IMR-90 (cell line): ENCODE measurements around the gene TMBIM6. TPM values are rescaled to one million over a fixed set of nuclear protein-coding genes. Genes with fewer than 3 reads are reported as not detected.

Experiments
- ATAC-seq: fragments of 200-7000 bp; cut with Tn5 transposase; 2 replicates; pipeline ENCODE4 v1.9.1; 2020; ENCODE audit warnings: low read depth, mild to moderate bottlenecking, moderate library complexity
- BruUV-seq: library from RNA; stranded (reverse); fragments of 400-500 nt; replicated peaks from 2 replicates; lab custom pipeline; 2021; lab: Mats Ljungman, UMichigan
- CTCF ChIA-PET: fragments of 300-600 bp; formaldehyde crosslinking; extraction: SDS; loops from one replicate; lab custom pipeline; 2021; ENCODE audit warnings: antibody characterized with exemption; lab: Yijun Ruan, JAX
- POLR2A ChIA-PET: fragments of 300-600 bp; sonication (Branson Sonifier 250); formaldehyde crosslinking; loops from one replicate; lab custom pipeline; 2022; ENCODE audit warnings: antibody characterized with exemption; ENCODE audit not compliant: unreplicated experiment; lab: Charles Lee
- DNase-seq: peaks from one replicate; pipeline ENCODE4 v3.0.0; 2013
- H2AFZ ChIP-seq: replicated peaks from 2 replicates; pipeline ENCODE3; 2013; ENCODE audit warnings: low read length, mild to moderate bottlenecking; ENCODE audit not compliant: poor library complexity
- H2AK5ac ChIP-seq: 2 replicates; pipeline ENCODE4 v1.6.1; 2013; ENCODE audit warnings: low read depth, low read length, inconsistent platforms
- H2AK9ac ChIP-seq: replicated peaks from 2 replicates; pipeline ENCODE3; 2013; ENCODE audit warnings: mild to moderate bottlenecking, low read depth, low read length, moderate library complexity; ENCODE audit not compliant: poor library complexity
- H2BK120ac ChIP-seq: 2 replicates; pipeline ENCODE4 v1.6.1; 2013; ENCODE audit warnings: low read depth, low read length, inconsistent platforms
- H2BK15ac ChIP-seq: 3 replicates; pipeline ENCODE4 v1.6.1; 2013; ENCODE audit warnings: low read depth, low read length, inconsistent platforms
- H2BK20ac ChIP-seq: 2 replicates; pipeline ENCODE4 v1.6.1; 2013; ENCODE audit warnings: low read depth, mild to moderate bottlenecking, inconsistent platforms, low read length, moderate library complexity
- H2BK5ac ChIP-seq: 2 replicates; pipeline ENCODE4 v1.6.1; 2013; ENCODE audit warnings: mild to moderate bottlenecking, low read depth, low read length, inconsistent platforms; ENCODE audit not compliant: poor library complexity, severe bottlenecking
- H3K14ac ChIP-seq: replicated peaks from 2 replicates; pipeline ENCODE4 v1.6.1; 2013; ENCODE audit warnings: low read depth, low read length, inconsistent platforms
- H3K18ac ChIP-seq: 2 replicates; pipeline ENCODE4 v1.6.1; 2013; ENCODE audit warnings: low read depth, low read length, control low read depth
- H3K23ac ChIP-seq: 2 replicates; pipeline ENCODE4 v1.6.1; 2013; ENCODE audit warnings: low read depth, low read length, inconsistent platforms
- H3K27ac ChIP-seq: 2 replicates; pipeline ENCODE4 v1.5.1; 2013; ENCODE audit warnings: mild to moderate bottlenecking, control low read depth, low read length; ENCODE audit not compliant: insufficient read depth
- H3K27me3 ChIP-seq: 2 replicates; pipeline ENCODE4 v1.6.1; 2013; ENCODE audit warnings: low read length; ENCODE audit not compliant: control insufficient read depth, insufficient read depth
- H3K36me3 ChIP-seq: 2 replicates; pipeline ENCODE4 v1.6.1; 2013; ENCODE audit warnings: low read length, mixed read lengths; ENCODE audit not compliant: control insufficient read depth, insufficient read depth
- H3K4ac ChIP-seq: 2 replicates; pipeline ENCODE4 v1.6.1; 2013; ENCODE audit warnings: low read depth, low read length, inconsistent platforms
- H3K4me1 ChIP-seq: 2 replicates; pipeline ENCODE4 v1.6.1; 2013; ENCODE audit warnings: low read length, mixed read lengths; ENCODE audit not compliant: control insufficient read depth, insufficient read depth
- H3K4me2 ChIP-seq: 2 replicates; pipeline ENCODE4 v1.6.1; 2013; ENCODE audit warnings: low read depth, mild to moderate bottlenecking, control low read depth, low read length, moderate library complexity
- H3K4me3 ChIP-seq: 2 replicates; pipeline ENCODE4 v1.5.1; 2013; ENCODE audit warnings: low read depth, mild to moderate bottlenecking, control low read depth, low read length, moderate library complexity; ENCODE audit not compliant: insufficient read depth
- H3K56ac ChIP-seq: 2 replicates; pipeline ENCODE4 v1.6.1; 2013; ENCODE audit warnings: low read length, inconsistent platforms; ENCODE audit not compliant: insufficient read depth; ENCODE audit errors: extremely low read depth
- H3K79me1 ChIP-seq, 2 experiments: 2 replicates each; pipeline ENCODE4 v1.6.1; 2013; ENCODE audit warnings: low read length in 2 of 2, inconsistent platforms in 1 of 2, low read depth in 1 of 2
- H3K9ac ChIP-seq: 2 replicates; pipeline ENCODE4 v1.6.1; 2013; ENCODE audit warnings: low read depth, low read length, control low read depth
- H3K9me1 ChIP-seq: 2 replicates; pipeline ENCODE4 v1.6.1; 2013; ENCODE audit warnings: low read length, inconsistent platforms; ENCODE audit not compliant: insufficient read depth
- H3K9me3 ChIP-seq: 2 replicates; pipeline ENCODE4 v1.6.1; 2013; ENCODE audit warnings: low read length; ENCODE audit not compliant: control insufficient read depth, insufficient read depth
- H4K20me1 ChIP-seq: 2 replicates; pipeline ENCODE4 v1.6.1; 2013; ENCODE audit warnings: low read length, inconsistent platforms; ENCODE audit not compliant: insufficient read depth
- H4K5ac ChIP-seq: 2 replicates; pipeline ENCODE4 v1.6.1; 2013; ENCODE audit warnings: mild to moderate bottlenecking, low read depth, low read length, control low read depth
- H4K8ac ChIP-seq, 2 experiments: 2 replicates each; pipeline ENCODE4 v1.6.1; 2013; ENCODE audit warnings: low read depth in 2 of 2, low read length in 2 of 2, control low read depth in 1 of 2, inconsistent platforms in 1 of 2
- H4K91ac ChIP-seq: 2 replicates; pipeline ENCODE4 v1.6.1; 2013; ENCODE audit warnings: low read depth, low read length, inconsistent platforms; ENCODE audit not compliant: insufficient read depth
- BHLHE40 ChIP-seq: fragments of 150-350 bp; IDR thresholded peaks from 2 replicates; pipeline ENCODE4 v1.6.1; 2016; ENCODE audit warnings: mild to moderate bottlenecking, low read depth, low read length
- FOS ChIP-seq: fragments of 150-350 bp; IDR thresholded peaks from 2 replicates; pipeline ENCODE4 v1.6.1; 2016; ENCODE audit warnings: low read depth, low read length
- MAZ ChIP-seq: IDR thresholded peaks from 2 replicates; pipeline ENCODE4 v1.6.1; 2012; ENCODE audit warnings: low read depth, mild to moderate bottlenecking, low read length, improper control_type of control experiment, moderate library complexity, borderline replicate concordance
- MXI1 ChIP-seq: IDR thresholded peaks from 2 replicates; pipeline ENCODE4 v1.6.1; 2012; ENCODE audit warnings: low read depth, mild to moderate bottlenecking, low read length, moderate library complexity, borderline replicate concordance
- NFE2L2 ChIP-seq: fragments of 150-350 bp; IDR thresholded peaks from 2 replicates; pipeline ENCODE4 v1.6.1; 2016; ENCODE audit warnings: low read depth, mild to moderate bottlenecking, low read length
- RFX5 ChIP-seq: IDR thresholded peaks from 2 replicates; pipeline ENCODE4 v1.8.0; 2012; ENCODE audit warnings: low read depth, mild to moderate bottlenecking, low read length, moderate library complexity
- SMC3 ChIP-seq: fragments of 150-350 bp; IDR thresholded peaks from 2 replicates; pipeline ENCODE4 v1.6.1; 2016; ENCODE audit warnings: low read depth, mild to moderate bottlenecking, antibody characterized with exemption, low read length, moderate library complexity
- WGBS, 2 experiments: methylation state at CpG; one replicate each; pipeline versions ENCODE4 v1.1.5 to v1.1.7; 2013; ENCODE audit warnings: missing lambda C conversion rate in 2 of 2; ENCODE audit not compliant: insufficient read length in 1 of 2; ENCODE audit errors: extremely low coverage in 2 of 2; 5-methylcytosine and 5-hydroxymethylcytosine counted together
- dilution Hi-C: fragments of 300-500 bp; cut with HindIII; formaldehyde crosslinking; loops from one replicate; pipeline ENCODE4 v1.14.3; 2018; ENCODE audit warnings: low sequenced_read_pairs; ENCODE audit not compliant: unreplicated experiment
- in situ Hi-C: fragments of 300-500 bp; cut with MboI; formaldehyde crosslinking; loops from 3 replicates; pipeline ENCODE4 v1.14.3; 2019; ENCODE audit warnings: low sequenced_read_pairs, inconsistent platforms, mixed read lengths
- intact Hi-C: fragments of 100-400 bp; cut with micrococcal nuclease; formaldehyde crosslinking; loops from 2 replicates; pipeline ENCODE4 v1.10.0; 2022
- polyA plus RNA-seq, 3 experiments: library from polyadenylated mRNA; depleted of rRNA; stranded (reverse); fragments of >200 nt; gene quantifications; 2 replicates each; pipeline ENCODE4 v1.2.3, GENCODE V29; 2012; ENCODE audit warnings: low replicate concordance in 1 of 3
- total RNA-seq: library from RNA; depleted of rRNA; stranded (reverse); fragments of >200 nt; gene quantifications from 2 replicates; pipeline ENCODE4 v1.2.3, GENCODE V29; 2012
- TF ChIP-seq, protein P1 (sequence below): fragments of 150-350 bp; IDR thresholded peaks from 2 replicates; pipeline ENCODE4 v1.6.1; 2017; ENCODE audit warnings: mild to moderate bottlenecking, antibody characterized with exemption, low read length, low read depth
- TF ChIP-seq, protein P2 (sequence below): fragments of 150-350 bp; IDR thresholded peaks from 2 replicates; pipeline ENCODE4 v1.6.1; 2016; ENCODE audit warnings: low read depth, mild to moderate bottlenecking, low read length, moderate library complexity, borderline replicate concordance

Gene TMBIM6
- total and polyA plus RNA-seq, 2 of the 4 experiments (the other 2 are of a cell fraction), result 255 to 285 TPM

DNA sequence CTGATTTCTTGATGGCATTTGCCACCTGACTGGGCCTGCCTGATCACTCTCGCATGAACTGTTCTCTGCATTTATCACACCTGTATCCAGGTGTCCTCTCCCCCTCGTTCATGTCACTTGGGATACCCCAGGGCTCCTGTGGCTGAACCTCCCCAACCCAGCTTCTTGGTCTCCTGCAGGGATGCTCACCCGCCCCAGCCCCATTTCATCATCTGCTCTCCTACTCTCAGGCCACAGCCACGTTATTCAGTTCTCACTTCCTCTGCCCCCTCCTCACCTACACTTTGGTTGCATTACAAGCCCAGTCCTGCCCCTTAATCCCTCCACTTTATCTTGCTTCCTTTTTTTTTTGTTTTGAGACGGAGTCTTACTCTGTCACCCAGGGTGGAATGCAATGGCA is 35.5 kb downstream of the TMBIM6 start:
- ATAC-seq (no peak), DNase-seq (no peak)
- Histone ChIP-seq H3K9me3 (no peaks in the 10 kb centered on the region), H2BK15ac (no peak overlapping the region), H3K36me3 (no peaks in the 10 kb centered on the region), H3K9ac (no peak overlapping the region; the same call in 1 of the 2 replicates), H2AK5ac (0 out of 2 replicates have a peak overlapping the region, but pooled peaks have one; percentile 69), H3K27me3 (peaks cover 4% of the 10 kb centered on the region; the same call in 1 of the 2 replicates), H3K23ac (no peak overlapping the region), H3K27ac (no peak overlapping the region), H2BK5ac (no peak overlapping the region), H3K9me1 (no peaks in the 10 kb centered on the region), H3K56ac (no peak overlapping the region), H2BK20ac (no peak overlapping the region), H3K4me3 (no peak overlapping the region), H3K4ac (peak overlapping the region; percentile 56), H2AK9ac (peak overlapping the region; percentile 4), H3K18ac (no peak overlapping the region), H4K8ac (peak overlapping the region; percentile 13 to 89; a peak in 3 of 4 replicates), H2AFZ (no peak overlapping the region), H3K4me1 (no peaks in the 10 kb centered on the region), H4K5ac (peak overlapping the region; percentile 51; the same call in 1 of the 2 replicates), H3K79me1 (no peaks in the 10 kb centered on the region), H4K20me1 (no peaks in the 10 kb centered on the region), H3K4me2 (no peak overlapping the region), H4K91ac (peak overlapping the region; percentile 44; the same call in 1 of the 2 replicates), H2BK120ac (peak overlapping the region; percentile 25; the same call in 1 of the 2 replicates), H3K14ac (no peak overlapping the region)
- CTCF ChIA-PET, result interaction anchor here (2.3 kb wide), 1 partner anchor 62 kb away, joined by 13 read pairs; no protein-coding TSS in a partner anchor
- WGBS, 2 experiments, result 71% methylated on average over 3 of the region's 5 CpGs; no CpG with 5 or more reads in 1 of the 2 experiments
- BruUV-seq, result no TSS peak
- TF ChIP-seq, protein P1, sequence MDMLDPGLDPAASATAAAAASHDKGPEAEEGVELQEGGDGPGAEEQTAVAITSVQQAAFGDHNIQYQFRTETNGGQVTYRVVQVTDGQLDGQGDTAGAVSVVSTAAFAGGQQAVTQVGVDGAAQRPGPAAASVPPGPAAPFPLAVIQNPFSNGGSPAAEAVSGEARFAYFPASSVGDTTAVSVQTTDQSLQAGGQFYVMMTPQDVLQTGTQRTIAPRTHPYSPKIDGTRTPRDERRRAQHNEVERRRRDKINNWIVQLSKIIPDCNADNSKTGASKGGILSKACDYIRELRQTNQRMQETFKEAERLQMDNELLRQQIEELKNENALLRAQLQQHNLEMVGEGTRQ, result no peak
- TF ChIP-seq SMC3 (no peak), RFX5 (no peak), FOS (no peak), MXI1 (no peak), NFE2L2 (no peak), MAZ (no peak), BHLHE40 (no peak)
- TF ChIP-seq, protein P2, sequence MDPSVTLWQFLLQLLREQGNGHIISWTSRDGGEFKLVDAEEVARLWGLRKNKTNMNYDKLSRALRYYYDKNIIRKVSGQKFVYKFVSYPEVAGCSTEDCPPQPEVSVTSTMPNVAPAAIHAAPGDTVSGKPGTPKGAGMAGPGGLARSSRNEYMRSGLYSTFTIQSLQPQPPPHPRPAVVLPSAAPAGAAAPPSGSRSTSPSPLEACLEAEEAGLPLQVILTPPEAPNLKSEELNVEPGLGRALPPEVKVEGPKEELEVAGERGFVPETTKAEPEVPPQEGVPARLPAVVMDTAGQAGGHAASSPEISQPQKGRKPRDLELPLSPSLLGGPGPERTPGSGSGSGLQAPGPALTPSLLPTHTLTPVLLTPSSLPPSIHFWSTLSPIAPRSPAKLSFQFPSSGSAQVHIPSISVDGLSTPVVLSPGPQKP, result no peak
- POLR2A ChIA-PET, result no interaction called here
- intact Hi-C loops (loop anchor here (1.0 to 2.0 kb wide), 4 partner anchors 62 to 280 kb away; partner anchors contain the start of gene ASIC1), in situ Hi-C loops (loop anchor here (5.0 to 10.0 kb wide), 3 partner anchors 60 to 290 kb away; partner anchors contain the start of gene AQP5), dilution Hi-C loops (no loop called here)
